ENCODE results near the gene PTH1R. TPM values are rescaled to one million over a fixed set of nuclear protein-coding genes. Genes with fewer than 3 reads are reported as not detected.

PTH1R gene
- 0.15 TPM for polyA plus RNA-seq (2013, experiment 1 of 2)
- 0.27 TPM for polyA plus RNA-seq (2013, experiment 2 of 2)

DNA sequence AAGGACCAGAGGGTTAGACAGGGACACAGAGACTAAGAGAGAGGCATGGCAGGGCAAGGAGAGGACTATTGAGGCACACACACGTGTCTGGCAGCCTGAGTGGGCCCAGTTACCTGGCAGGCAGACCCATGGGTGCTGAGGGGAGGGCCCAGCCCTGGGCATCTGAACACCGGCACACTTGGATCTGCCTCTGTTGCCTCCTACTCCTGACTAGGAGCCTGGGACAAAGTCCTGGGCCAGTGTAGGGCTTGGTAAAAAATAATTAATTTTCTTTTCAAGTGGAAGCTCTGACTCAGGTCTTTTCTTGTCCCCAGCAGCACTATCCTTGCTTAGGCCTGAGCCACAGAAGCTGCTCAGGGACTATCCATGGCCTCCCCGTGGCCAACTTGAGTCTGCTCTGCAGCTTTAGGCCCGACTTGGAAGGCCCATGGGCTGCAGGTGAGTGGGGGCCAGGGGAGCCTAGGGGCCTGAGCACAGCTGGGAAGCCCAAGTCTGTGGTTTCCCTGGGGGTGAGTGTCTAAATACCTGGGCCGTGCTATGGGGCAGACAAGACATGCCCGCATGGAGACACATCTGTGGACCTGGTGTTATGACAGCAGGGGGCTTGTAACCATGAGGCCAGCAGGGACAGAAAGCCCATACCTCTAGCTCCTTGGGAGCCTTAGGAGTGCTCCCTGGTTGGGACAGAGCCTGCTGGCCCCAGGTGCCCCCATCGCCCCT, at the start of gene PTH1R:
Gene PTH1R, plus strand, starts transcription at position 316 of the 720 bp plus-strand sequence. CDS start 5,839 bp downstream, outside the sequence.
- Histone ChIP-seq H3K4ac (ENCODE audit: low read depth in 1 of 2, low read length in 2 of 2) (no peak within 1 kb of the TSS), H3K4me3 (ENCODE audit: insufficient read depth in 1 of 2, low read depth in 1 of 2, low read length in 2 of 2) (no peak within 1 kb of the TSS), H3K27ac (ENCODE audit: low read length, poor library complexity, severe bottlenecking) (no peak within 1 kb of the TSS), H2AFZ (ENCODE audit: low read depth, low read length) (no peak within 1 kb of the TSS), H3K4me1 (ENCODE audit: control insufficient read depth, insufficient read depth, low read depth, low read length) (peaks cover 61% of the 10 kb centered on the region), H3K23ac (ENCODE audit: low read length in 2 of 2) (no peak within 1 kb of the TSS), H2BK15ac (ENCODE audit: low read depth, poor library complexity, severe bottlenecking) (no peak within 1 kb of the TSS), H3K9me3 (ENCODE audit: control insufficient read depth, low read length) (no peaks in the 10 kb centered on the region), H3K79me1 (replicated peaks; ENCODE audit: low read length, poor library complexity, severe bottlenecking) (no peaks in the 10 kb centered on the region), H2BK12ac (ENCODE audit: low read length in 2 of 2) (no peak within 1 kb of the TSS), H2BK5ac (ENCODE audit: low read depth, low read length, poor library complexity, severe bottlenecking) (no peak within 1 kb of the TSS), H2AK5ac (ENCODE audit: low read length, severe bottlenecking) (peak within 1 kb of the TSS; percentile 34), H3K4me2 (ENCODE audit: low read length, poor library complexity, severe bottlenecking) (no peak within 1 kb of the TSS), H3K36me3 (ENCODE audit: control insufficient read depth in 1 of 2, insufficient read depth in 2 of 2, low read depth in 1 of 2, low read length in 2 of 2) (no peaks in the 10 kb centered on the region), H3K14ac (ENCODE audit: low read length in 2 of 2) (no peak within 1 kb of the TSS), H4K8ac (ENCODE audit: low read length) (no peak within 1 kb of the TSS), H2BK120ac (ENCODE audit: low read depth, low read length) (no peak within 1 kb of the TSS), H3K27me3 (ENCODE audit: control insufficient read depth in 1 of 2, insufficient read depth in 1 of 2, low read length in 2 of 2) (peaks cover 33 to 44% of the 10 kb centered on the region in 2 experiments), H3K18ac (ENCODE audit: low read depth in 1 of 2, low read length in 2 of 2) (peak within 1 kb of the TSS; percentile 25 to 35), H4K91ac (ENCODE audit: low read length) (no peak within 1 kb of the TSS), H3K9ac (ENCODE audit: low read length) (no peak within 1 kb of the TSS)
- no peak for DNase-seq
- WGBS: 74% methylated on average over 7 of the region's 7 CpGs

DNA sequence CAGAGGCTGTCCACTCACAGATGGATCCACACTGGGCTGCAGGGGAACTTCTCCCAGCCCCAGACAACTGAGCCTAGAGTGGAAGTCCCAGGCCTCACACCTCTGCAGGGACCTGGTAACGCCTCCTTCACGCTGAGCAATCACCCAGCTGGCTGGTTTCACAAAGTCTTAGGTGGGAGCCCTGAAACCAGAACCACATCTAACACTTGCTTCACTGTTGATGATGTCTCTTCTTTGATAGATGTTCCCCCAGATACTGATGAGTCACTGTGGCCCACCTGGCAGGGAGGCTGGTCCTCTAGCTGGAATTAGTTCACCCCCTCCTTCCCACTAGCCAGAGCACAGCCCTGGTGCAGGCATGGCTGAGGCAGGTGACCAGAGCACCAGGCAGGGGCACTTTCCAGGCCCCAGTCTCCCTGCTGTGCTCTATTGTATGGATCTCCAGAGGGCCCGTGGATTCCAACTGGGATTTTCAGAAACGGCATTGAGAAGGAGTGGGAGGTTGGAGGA, 47.8 kb upstream of the PTH1R start:
- no peak overlapping the region for H2AK5ac ChIP-seq (ENCODE audit: low read length, severe bottlenecking)
- H3K79me1 ChIP-seq (replicated peaks; ENCODE audit: low read length, poor library complexity, severe bottlenecking): no peaks in the 10 kb centered on the region
- no peak overlapping the region for H3K9ac ChIP-seq (ENCODE audit: low read length)
- no peak overlapping the region for H2BK120ac ChIP-seq (ENCODE audit: low read depth, low read length)
- 40% methylated on average over 4 of the region's 4 CpGs for WGBS
- no peak overlapping the region for H3K18ac ChIP-seq (ENCODE audit: low read depth in 1 of 2, low read length in 2 of 2)
- no peak overlapping the region for H4K91ac ChIP-seq (ENCODE audit: low read length)
- H3K23ac ChIP-seq (ENCODE audit: low read length in 2 of 2): no peak overlapping the region
- H3K4me3 ChIP-seq (ENCODE audit: insufficient read depth in 1 of 2, low read depth in 1 of 2, low read length in 2 of 2): no peak overlapping the region
- peaks cover 10 to 28% of the 10 kb centered on the region in 2 experiments for H3K27me3 ChIP-seq (ENCODE audit: control insufficient read depth in 1 of 2, insufficient read depth in 1 of 2, low read length in 2 of 2)
- no peak overlapping the region for H2BK12ac ChIP-seq (ENCODE audit: low read length in 2 of 2)
- no peak for DNase-seq
- H4K8ac ChIP-seq (ENCODE audit: low read length): no peak overlapping the region
- no peak overlapping the region for H3K27ac ChIP-seq (ENCODE audit: low read length, poor library complexity, severe bottlenecking)
- H3K4me1 ChIP-seq (ENCODE audit: control insufficient read depth, insufficient read depth, low read depth, low read length): no peaks in the 10 kb centered on the region
- no peak overlapping the region for H3K14ac ChIP-seq (ENCODE audit: low read length in 2 of 2)
- H3K9me3 ChIP-seq (ENCODE audit: control insufficient read depth, low read length): peaks cover 3% of the 10 kb centered on the region
- H3K4ac ChIP-seq (ENCODE audit: low read depth in 1 of 2, low read length in 2 of 2): no peak overlapping the region
- H2BK15ac ChIP-seq (ENCODE audit: low read depth, poor library complexity, severe bottlenecking): no peak overlapping the region
- no peaks in the 10 kb centered on the region for H3K36me3 ChIP-seq (ENCODE audit: control insufficient read depth in 1 of 2, insufficient read depth in 2 of 2, low read depth in 1 of 2, low read length in 2 of 2)
- H2AFZ ChIP-seq (ENCODE audit: low read depth, low read length): no peak overlapping the region
- H3K4me2 ChIP-seq (ENCODE audit: low read length, poor library complexity, severe bottlenecking): no peak overlapping the region
- no peak overlapping the region for H2BK5ac ChIP-seq (ENCODE audit: low read depth, low read length, poor library complexity, severe bottlenecking)

DNA sequence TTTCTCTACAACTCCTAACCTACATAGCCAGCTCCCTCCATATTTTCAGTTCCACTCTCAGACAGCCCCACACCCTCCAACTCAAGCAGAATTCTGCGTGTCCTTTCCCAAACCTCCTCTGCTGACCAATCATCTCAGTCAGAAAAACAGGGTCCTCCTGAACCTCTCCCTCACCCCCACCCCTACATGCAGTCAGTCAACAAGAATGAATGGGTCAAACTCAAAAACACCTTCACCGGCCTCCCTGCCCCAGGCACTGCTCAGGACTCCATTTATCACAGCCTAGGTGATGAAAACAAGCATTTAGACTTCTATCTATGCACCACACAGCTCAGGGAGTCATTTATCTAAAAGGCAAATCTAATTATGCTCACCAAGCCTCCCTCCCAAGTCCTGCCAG, 46.7 kb upstream of the PTH1R start:
- no peak overlapping the region for H3K4ac ChIP-seq (ENCODE audit: low read depth in 1 of 2, low read length in 2 of 2)
- no peaks in the 10 kb centered on the region for H3K36me3 ChIP-seq (ENCODE audit: control insufficient read depth in 1 of 2, insufficient read depth in 2 of 2, low read depth in 1 of 2, low read length in 2 of 2)
- H3K9me3 ChIP-seq (ENCODE audit: control insufficient read depth, low read length): peaks cover 3% of the 10 kb centered on the region
- no peak overlapping the region for H2BK5ac ChIP-seq (ENCODE audit: low read depth, low read length, poor library complexity, severe bottlenecking)
- no peak overlapping the region for H3K4me3 ChIP-seq (ENCODE audit: insufficient read depth in 1 of 2, low read depth in 1 of 2, low read length in 2 of 2)
- H3K4me1 ChIP-seq (ENCODE audit: control insufficient read depth, insufficient read depth, low read depth, low read length): no peaks in the 10 kb centered on the region
- no peak overlapping the region for H3K14ac ChIP-seq (ENCODE audit: low read length in 2 of 2)
- H3K79me1 ChIP-seq (replicated peaks; ENCODE audit: low read length, poor library complexity, severe bottlenecking): no peaks in the 10 kb centered on the region
- H3K4me2 ChIP-seq (ENCODE audit: low read length, poor library complexity, severe bottlenecking): no peak overlapping the region
- H3K9ac ChIP-seq (ENCODE audit: low read length): no peak overlapping the region
- H2AFZ ChIP-seq (ENCODE audit: low read depth, low read length): no peak overlapping the region
- H2BK15ac ChIP-seq (ENCODE audit: low read depth, poor library complexity, severe bottlenecking): no peak overlapping the region
- H4K8ac ChIP-seq (ENCODE audit: low read length): no peak overlapping the region
- H2AK5ac ChIP-seq (ENCODE audit: low read length, severe bottlenecking): no peak overlapping the region
- no peak overlapping the region for H3K23ac ChIP-seq (ENCODE audit: low read length in 2 of 2)
- no peak for DNase-seq
- H3K27ac ChIP-seq (ENCODE audit: low read length, poor library complexity, severe bottlenecking): no peak overlapping the region
- no peak overlapping the region for H4K91ac ChIP-seq (ENCODE audit: low read length)
- WGBS: 74% methylated on average over 2 of the region's 2 CpGs
- peaks cover 10 to 28% of the 10 kb centered on the region in 2 experiments for H3K27me3 ChIP-seq (ENCODE audit: control insufficient read depth in 1 of 2, insufficient read depth in 1 of 2, low read length in 2 of 2)
- no peak overlapping the region for H3K18ac ChIP-seq (ENCODE audit: low read depth in 1 of 2, low read length in 2 of 2)
- no peak overlapping the region for H2BK120ac ChIP-seq (ENCODE audit: low read depth, low read length)
- no peak overlapping the region for H2BK12ac ChIP-seq (ENCODE audit: low read length in 2 of 2)

DNA sequence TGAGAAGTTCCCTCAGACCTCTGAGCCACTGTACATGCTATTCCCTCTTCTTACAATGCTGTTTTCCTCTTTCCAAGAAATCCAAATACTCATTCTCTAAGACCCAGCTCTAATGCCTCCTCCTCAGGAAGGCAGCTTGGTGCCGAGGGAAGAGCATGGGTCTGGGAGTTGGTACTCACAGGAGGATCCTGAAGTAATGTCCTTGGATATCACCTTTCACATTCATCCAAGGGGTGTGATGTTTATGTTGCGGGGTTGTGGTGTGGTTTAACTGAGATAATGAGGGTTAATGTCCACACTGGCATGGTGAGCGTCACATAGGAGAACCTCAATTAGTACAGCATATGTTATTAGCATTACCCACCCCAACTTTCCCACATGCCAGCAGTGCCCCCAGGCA, 46.2 kb upstream of the PTH1R start:
- Histone ChIP-seq H2AK5ac (ENCODE audit: low read length, severe bottlenecking) (no peak overlapping the region), H2BK12ac (ENCODE audit: low read length in 2 of 2) (no peak overlapping the region), H3K14ac (ENCODE audit: low read length in 2 of 2) (no peak overlapping the region), H2BK15ac (ENCODE audit: low read depth, poor library complexity, severe bottlenecking) (no peak overlapping the region), H2AFZ (ENCODE audit: low read depth, low read length) (no peak overlapping the region), H3K4ac (ENCODE audit: low read depth in 1 of 2, low read length in 2 of 2) (no peak overlapping the region), H3K4me3 (ENCODE audit: insufficient read depth in 1 of 2, low read depth in 1 of 2, low read length in 2 of 2) (no peak overlapping the region), H3K27ac (ENCODE audit: low read length, poor library complexity, severe bottlenecking) (no peak overlapping the region), H3K23ac (ENCODE audit: low read length in 2 of 2) (no peak overlapping the region), H4K91ac (ENCODE audit: low read length) (no peak overlapping the region), H2BK5ac (ENCODE audit: low read depth, low read length, poor library complexity, severe bottlenecking) (no peak overlapping the region), H3K18ac (ENCODE audit: low read depth in 1 of 2, low read length in 2 of 2) (no peak overlapping the region), H3K79me1 (replicated peaks; ENCODE audit: low read length, poor library complexity, severe bottlenecking) (no peaks in the 10 kb centered on the region), H3K36me3 (ENCODE audit: control insufficient read depth in 1 of 2, insufficient read depth in 2 of 2, low read depth in 1 of 2, low read length in 2 of 2) (no peaks in the 10 kb centered on the region), H3K4me1 (ENCODE audit: control insufficient read depth, insufficient read depth, low read depth, low read length) (no peaks in the 10 kb centered on the region), H3K9me3 (ENCODE audit: control insufficient read depth, low read length) (peaks cover 3% of the 10 kb centered on the region), H3K9ac (ENCODE audit: low read length) (no peak overlapping the region), H2BK120ac (ENCODE audit: low read depth, low read length) (no peak overlapping the region), H4K8ac (ENCODE audit: low read length) (no peak overlapping the region), H3K4me2 (ENCODE audit: low read length, poor library complexity, severe bottlenecking) (no peak overlapping the region), H3K27me3 (ENCODE audit: control insufficient read depth in 1 of 2, insufficient read depth in 1 of 2, low read length in 2 of 2) (peaks cover 10 to 28% of the 10 kb centered on the region in 2 experiments)
- DNase-seq: no peak
- 83% methylated on average over 2 of the region's 3 CpGs for WGBS

Data from mesenchymal stem cell (in vitro differentiated cells and primary cell).